ENCODE data around the gene OLIG2. TPM values are rescaled to one million over a fixed set of nuclear protein-coding genes. Genes with fewer than 3 reads are reported as not detected.

Gene OLIG2
- total RNA-seq, 1 experiment from 2014 or later: not detected

DNA sequence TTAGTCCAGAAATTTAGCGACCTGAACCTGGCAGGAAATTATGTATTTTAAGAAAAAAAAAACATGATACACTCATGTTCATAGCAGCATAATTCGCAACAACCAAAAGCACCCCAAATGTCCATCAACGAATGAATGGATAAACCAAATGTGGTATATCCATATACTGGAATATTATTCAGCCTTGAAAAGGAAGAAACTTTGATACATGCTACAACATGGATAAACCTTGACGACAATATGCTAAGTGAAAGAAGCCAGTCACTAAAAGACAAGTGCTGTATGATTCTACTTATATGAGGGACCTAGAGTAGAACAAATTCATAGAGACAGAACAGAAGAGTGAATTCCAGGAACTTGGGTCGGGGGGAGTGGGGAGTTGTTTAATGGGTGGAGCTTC is 43.5 kb downstream of the OLIG2 start (continued):
- TF ChIP-seq, protein P1, sequence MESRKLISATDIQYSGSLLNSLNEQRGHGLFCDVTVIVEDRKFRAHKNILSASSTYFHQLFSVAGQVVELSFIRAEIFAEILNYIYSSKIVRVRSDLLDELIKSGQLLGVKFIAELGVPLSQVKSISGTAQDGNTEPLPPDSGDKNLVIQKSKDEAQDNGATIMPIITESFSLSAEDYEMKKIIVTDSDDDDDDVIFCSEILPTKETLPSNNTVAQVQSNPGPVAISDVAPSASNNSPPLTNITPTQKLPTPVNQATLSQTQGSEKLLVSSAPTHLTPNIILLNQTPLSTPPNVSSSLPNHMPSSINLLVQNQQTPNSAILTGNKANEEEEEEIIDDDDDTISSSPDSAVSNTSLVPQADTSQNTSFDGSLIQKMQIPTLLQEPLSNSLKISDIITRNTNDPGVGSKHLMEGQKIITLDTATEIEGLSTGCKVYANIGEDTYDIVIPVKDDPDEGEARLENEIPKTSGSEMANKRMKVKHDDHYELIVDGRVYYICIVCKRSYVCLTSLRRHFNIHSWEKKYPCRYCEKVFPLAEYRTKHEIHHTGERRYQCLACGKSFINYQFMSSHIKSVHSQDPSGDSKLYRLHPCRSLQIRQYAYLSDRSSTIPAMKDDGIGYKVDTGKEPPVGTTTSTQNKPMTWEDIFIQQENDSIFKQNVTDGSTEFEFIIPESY (IDR thresholded peaks at IDR 0.05; ENCODE audit: extremely low read depth, insufficient replicate concordance, low read length): no peak
- TF ChIP-seq POLR2A (IDR thresholded peaks at IDR 0.05; ENCODE audit: borderline replicate concordance, extremely low read depth, insufficient read depth, insufficient read length) (no peak), FOSL1 (IDR thresholded peaks at IDR 0.05; ENCODE audit: low read depth) (no peak), SRF (IDR thresholded peaks at IDR 0.05; ENCODE audit: low read depth) (no peak), ELF1 (IDR thresholded peaks at IDR 0.05; ENCODE audit: borderline replicate concordance, low read depth) (no peak), JUND (IDR thresholded peaks at IDR 0.05) (no peak), TCF7L2 (IDR thresholded peaks at IDR 0.05; ENCODE audit: borderline replicate concordance, extremely low read depth, insufficient read depth, insufficient read length) (no peak), POLR2AphosphoS5 (IDR thresholded peaks at IDR 0.05; ENCODE audit: low read depth, low read length) (no peak)
- TF ChIP-seq, protein P2, sequence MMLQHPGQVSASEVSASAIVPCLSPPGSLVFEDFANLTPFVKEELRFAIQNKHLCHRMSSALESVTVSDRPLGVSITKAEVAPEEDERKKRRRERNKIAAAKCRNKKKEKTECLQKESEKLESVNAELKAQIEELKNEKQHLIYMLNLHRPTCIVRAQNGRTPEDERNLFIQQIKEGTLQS (IDR thresholded peaks at IDR 0.05): no peak
- TF ChIP-seq, protein P3, sequence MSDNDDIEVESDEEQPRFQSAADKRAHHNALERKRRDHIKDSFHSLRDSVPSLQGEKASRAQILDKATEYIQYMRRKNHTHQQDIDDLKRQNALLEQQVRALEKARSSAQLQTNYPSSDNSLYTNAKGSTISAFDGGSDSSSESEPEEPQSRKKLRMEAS (IDR thresholded peaks at IDR 0.05): no peak

DNA sequence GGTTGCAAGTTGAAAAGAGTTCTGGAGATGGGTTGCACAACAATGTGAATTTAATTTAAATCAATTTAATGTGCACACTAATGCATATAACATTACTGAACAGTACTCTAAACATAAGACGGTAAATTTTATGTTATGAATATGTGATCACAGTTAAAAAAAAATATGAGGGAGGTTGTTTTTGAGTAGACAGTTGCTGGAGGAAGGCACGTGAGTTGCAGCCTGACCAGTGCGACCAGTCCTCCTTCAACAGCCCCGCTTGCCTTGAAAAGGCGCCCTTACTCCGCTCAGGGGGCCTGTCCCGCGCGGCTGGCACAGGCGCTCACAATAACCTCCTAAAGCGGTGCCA is 43.9 kb downstream of the OLIG2 start:
- TF ChIP-seq SP1 (IDR thresholded peaks at IDR 0.05; ENCODE audit: low read depth): no peak
- no peak for TF ChIP-seq POLR2AphosphoS5 (IDR thresholded peaks at IDR 0.05; ENCODE audit: low read depth, low read length)
- TF ChIP-seq CBX3 (IDR thresholded peaks at IDR 0.05; ENCODE audit: low read depth): no peak
- TF ChIP-seq TCF7L2 (IDR thresholded peaks at IDR 0.05; ENCODE audit: borderline replicate concordance, extremely low read depth, insufficient read depth, insufficient read length): no peak
- TF ChIP-seq YY1 (IDR thresholded peaks at IDR 0.05; ENCODE audit: extremely low read depth, insufficient replicate concordance, low read depth, low read length): no peak
- TF ChIP-seq, protein P3 (IDR thresholded peaks at IDR 0.05): no peak
- TF ChIP-seq RAD21 (IDR thresholded peaks at IDR 0.05; ENCODE audit: low read depth): no peak
- TF ChIP-seq SRF (IDR thresholded peaks at IDR 0.05; ENCODE audit: low read depth): no peak
- TF ChIP-seq JUND (IDR thresholded peaks at IDR 0.05): no peak
- CTCF ChIA-PET: no interaction called here
- no peak for DNase-seq (ENCODE audit: low read depth, low spot score)
- H4K20me1 ChIP-seq (ENCODE audit: insufficient read depth): no peaks in the 10 kb centered on the region
- H3K4me3 ChIP-seq (replicated peaks in 1 of 2; ENCODE audit: low read depth in 1 of 2, low read length in 2 of 2): no peak overlapping the region
- BruUV-seq (replicated peaks): no TSS peak
- H3K27ac ChIP-seq (ENCODE audit: low read depth, low read length): no peak overlapping the region
- peaks cover 12% of the 10 kb centered on the region for H3K27me3 ChIP-seq (ENCODE audit: insufficient read depth, low read length)
- intact Hi-C loops (cut with micrococcal nuclease): no loop called here
- no peak overlapping the region for H3K9ac ChIP-seq (ENCODE audit: low read length)
- no peaks in the 10 kb centered on the region for H3K36me3 ChIP-seq (ENCODE audit: control insufficient read depth in 1 of 2, insufficient read depth in 2 of 2, low read length in 2 of 2)
- no peaks in the 10 kb centered on the region for H3K9me3 ChIP-seq (ENCODE audit: control insufficient read depth in 1 of 2, insufficient read depth in 1 of 2, low read depth in 1 of 2, low read length in 2 of 2)
- ATAC-seq: no peak
- H3K9me2 ChIP-seq (ENCODE audit: insufficient read depth): no peaks in the 10 kb centered on the region
- H3K79me2 ChIP-seq (ENCODE audit: insufficient read depth, low read length): no peaks in the 10 kb centered on the region
- RAD21 ChIA-PET (ENCODE audit: low non-redundant PET in 1 of 2, low total read pairs in 2 of 2, uncharacterized antibody in 2 of 2, unreplicated experiment in 2 of 2): no interaction called here
- H3K4me2 ChIP-seq (ENCODE audit: low read length): no peak overlapping the region
- H3K4me1 ChIP-seq (ENCODE audit: control insufficient read depth in 1 of 2, insufficient read depth in 2 of 2, low read length in 2 of 2): no peaks in the 10 kb centered on the region
- POLR2A ChIA-PET: no interaction called here
- no peak overlapping the region for H2AFZ ChIP-seq (ENCODE audit: low read depth, low read length, poor library complexity, severe bottlenecking)
